AG08396 (cell line): ENCODE measurements around the gene RPL22L1.
"Not testable (repeated sequence)": the region's sequence is repeated elsewhere in the genome, so short reads cannot be mapped to it uniquely, and the experiment has no call there.

Source experiments
- DNase-seq: peaks from one replicate; pipeline ENCODE4 v3.0.0; 2012; ENCODE audit warnings: low spot score, mixed read lengths

The RPL22L1 gene

DNA sequence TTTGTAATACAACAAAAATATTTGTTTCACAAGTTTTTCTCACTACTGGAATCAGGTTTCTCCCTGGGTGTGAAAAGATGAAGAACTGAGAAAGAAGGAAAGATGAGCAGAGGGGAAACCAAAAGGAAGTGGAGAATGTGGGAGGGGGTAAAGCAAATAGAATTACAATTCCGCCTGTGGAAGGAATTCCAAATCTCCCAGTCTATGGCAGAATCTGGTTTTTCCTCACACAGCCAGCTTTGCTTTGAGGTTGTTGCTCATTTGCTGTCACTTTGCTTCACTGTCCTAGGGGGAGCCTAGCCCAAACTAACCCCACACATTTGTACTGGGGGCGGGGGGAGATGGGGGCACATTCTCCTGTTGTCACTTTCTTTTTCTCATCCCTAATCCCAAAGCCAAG is 43.9 kb downstream of the RPL22L1 start:
- no peak for DNase-seq

DNA sequence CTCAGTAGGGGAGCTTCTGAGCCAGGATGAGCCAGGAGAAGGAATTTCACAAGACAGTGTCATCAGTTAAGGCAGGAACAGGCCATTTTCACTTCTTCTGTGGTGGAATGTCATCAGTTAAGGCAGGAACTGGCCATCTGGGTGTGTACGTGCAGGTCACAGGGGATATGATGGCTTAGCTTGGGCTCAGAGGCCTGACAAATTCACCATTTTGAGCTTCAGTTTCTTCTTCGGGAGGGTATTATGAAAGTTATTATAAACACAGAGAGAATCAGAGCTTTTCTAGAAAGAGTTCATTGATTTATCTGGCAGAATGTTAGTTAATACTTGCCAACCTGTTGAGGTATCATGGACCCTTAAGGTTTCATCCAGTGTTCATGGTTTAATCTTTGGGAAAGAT is 46.4 kb downstream of the RPL22L1 start:
- DNase-seq: not testable (repeated sequence)

DNA sequence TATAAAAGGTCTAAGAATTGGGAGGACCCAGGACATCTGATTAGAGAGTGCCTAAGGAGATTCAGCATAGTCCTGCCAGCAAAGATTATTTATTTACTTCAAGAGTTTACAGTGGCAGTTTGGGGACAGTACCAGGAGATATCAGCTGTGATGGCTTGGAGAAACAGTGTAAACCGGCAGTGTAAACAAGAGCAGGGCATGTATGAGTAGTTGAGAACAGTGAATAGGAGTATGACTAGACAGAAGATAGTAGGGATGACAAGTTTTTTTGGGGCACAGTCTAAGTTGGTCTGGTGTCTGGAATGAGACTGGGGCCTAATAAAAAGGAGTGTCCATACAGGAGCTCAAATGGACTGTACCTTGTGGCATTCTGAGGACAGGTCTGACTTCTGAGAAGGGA is 51.7 kb downstream of the RPL22L1 start:
- not testable (repeated sequence) for DNase-seq

DNA sequence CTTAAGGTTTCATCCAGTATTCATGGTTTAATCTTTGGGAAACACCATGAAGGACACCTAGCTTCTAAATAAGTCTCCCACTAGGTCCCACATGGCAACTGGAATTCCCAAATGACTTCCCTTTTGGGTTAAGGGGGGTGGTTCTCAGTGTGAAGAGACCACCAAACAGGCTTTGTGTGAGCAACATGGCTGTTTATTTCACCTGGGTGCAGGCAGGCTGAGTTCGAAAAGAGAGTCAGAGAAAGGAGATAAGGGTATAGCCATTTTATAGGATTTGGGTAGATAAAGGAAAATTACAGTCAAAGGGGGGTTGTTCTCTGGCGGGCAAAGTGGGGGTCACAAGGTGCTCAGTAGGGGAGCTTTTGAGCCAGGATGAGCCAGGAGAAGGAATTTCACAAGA is 52.5 kb downstream of the RPL22L1 start:
- DNase-seq: not testable (repeated sequence)

DNA sequence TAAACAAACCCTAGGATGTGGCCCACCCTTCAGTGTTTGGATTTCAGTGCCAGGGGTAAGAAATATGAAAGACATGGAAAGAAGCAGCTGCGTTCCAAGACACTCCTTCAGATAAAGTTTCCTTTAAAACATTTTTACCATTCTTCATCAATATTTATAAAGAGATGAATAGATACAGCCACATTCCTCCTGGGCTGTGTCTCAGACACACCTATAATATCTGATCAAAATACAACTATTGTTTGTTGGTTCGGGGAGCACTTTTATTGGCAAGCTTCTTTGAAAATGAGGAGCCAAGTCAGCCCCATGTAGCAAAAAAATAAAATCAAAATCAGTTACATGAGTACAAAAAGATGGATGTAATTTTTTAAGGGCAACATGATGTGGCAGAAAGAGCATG is 53.2 kb downstream of the RPL22L1 start:
- DNase-seq: no peak

DNA sequence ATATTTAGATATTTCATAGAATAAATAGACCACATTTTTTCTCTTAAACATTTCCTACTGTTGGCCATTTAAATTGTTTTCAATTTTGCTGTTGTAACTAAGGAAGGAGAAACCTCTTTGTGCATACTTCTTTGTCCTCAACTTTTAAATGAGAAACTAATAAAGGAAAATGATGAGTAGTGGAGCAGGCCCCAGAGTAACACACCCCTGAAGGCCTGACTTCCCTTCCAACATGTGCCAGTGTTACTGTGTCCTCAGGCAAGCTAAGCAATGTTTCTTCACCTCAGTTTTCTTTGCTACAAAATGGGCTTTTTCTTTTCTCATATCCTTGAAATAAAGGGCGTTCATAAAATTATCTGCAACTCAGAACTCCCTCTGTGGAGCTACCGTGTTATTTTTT is 53.7 kb downstream of the RPL22L1 start:
- no peak for DNase-seq

DNA sequence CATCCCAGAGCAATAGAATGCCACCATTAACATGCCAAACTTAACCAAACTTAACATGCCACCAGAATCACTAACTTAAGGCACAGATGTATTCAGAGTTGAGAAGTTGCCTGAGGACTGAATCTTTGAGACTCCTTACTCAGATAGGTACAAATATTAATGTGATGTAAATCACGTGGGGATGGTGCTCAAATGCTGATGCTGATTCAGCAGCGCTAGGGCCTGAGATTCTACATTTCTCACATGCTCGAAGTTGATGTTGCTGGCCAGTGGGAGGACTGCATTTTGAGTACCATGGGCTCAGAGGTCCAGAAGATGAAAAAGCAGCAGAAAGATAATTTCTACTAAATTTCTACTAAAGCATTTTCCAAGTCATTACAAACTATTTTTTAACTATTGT is 54.1 kb downstream of the RPL22L1 start:
- DNase-seq: no peak

DNA sequence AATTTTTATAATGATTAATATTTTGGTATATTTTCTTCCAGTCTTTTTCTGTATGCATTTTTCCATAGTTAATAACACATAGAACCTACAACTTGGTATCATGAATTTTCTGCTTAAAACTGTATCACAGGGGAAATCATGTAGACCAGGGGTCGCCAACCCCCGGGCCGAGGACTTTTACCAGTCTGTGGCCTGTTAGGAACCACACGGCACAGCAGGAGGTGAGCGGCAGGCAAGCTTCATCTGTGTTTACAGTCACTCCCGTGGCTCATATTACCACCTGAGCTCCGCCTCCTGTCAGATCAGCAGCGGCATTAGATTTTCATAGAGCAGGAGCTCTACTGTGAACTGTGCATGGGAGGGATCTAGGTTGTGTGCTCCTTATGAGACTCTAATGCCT is 54.7 kb downstream of the RPL22L1 start:
- no peak for DNase-seq
